Panc1 (cell line): ENCODE results near the gene CD300LG.

ENCODE experiments used
- CTCF ChIP-seq: fragments of 450-650 bp; IDR thresholded peaks from 2 replicates; pipeline ENCODE4 v1.5.1; 2017; ENCODE audit warnings: mild to moderate bottlenecking
- POLR2AphosphoS5 ChIP-seq: IDR thresholded peaks from 2 replicates; pipeline ENCODE4 v1.6.1; 2012; ENCODE audit warnings: mild to moderate bottlenecking, low read depth, low read length, moderate library complexity
- SIN3A ChIP-seq: IDR thresholded peaks from 2 replicates; pipeline ENCODE4 v1.6.1; 2012; ENCODE audit warnings: low read depth, mild to moderate bottlenecking, low read length, moderate library complexity, borderline replicate concordance; ENCODE audit not compliant: insufficient read depth
- TCF7L2 ChIP-seq: IDR thresholded peaks from 2 replicates; pipeline ENCODE4 v1.6.1; 2011; ENCODE audit warnings: mild to moderate bottlenecking, low read depth, low read length, inconsistent platforms

- TF ChIP-seq CTCF (no peak), POLR2AphosphoS5 (no peak), TCF7L2 (no peak), SIN3A (no peak)
Observed at GRCh38 chr17:43861960-43862359, 15.0 kb downstream of the CD300LG start.
